ENCODE results near the gene PPP4R3C.
"Not testable (repeated sequence)": the region's sequence is repeated elsewhere in the genome, so short reads cannot be mapped to it uniquely, and the experiment has no call there.

The PPP4R3C gene

GRCh38 chrX:27463187-27463586 lies at the start of gene PPP4R3C:
Gene PPP4R3C (minus strand): TSS chrX:27463341. CDS start chrX:27463296, 45 bp downstream.
- no peak for DNase-seq (ENCODE audit: low read depth)

- DNase-seq (ENCODE audit: low read depth): no peak
These were observed 28.3 kb upstream of the PPP4R3C start for GRCh38 chrX:27491397-27491796.

- no peak for DNase-seq (ENCODE audit: low read depth)
These were observed 2.9 kb upstream of the PPP4R3C start for GRCh38 chrX:27466051-27466450.

- DNase-seq (ENCODE audit: low read depth): no peak
These were observed 1.9 kb upstream of the PPP4R3C start for GRCh38 chrX:27465036-27465435.

GRCh38 chrX:27459129-27459528 lies 4.0 kb downstream of the PPP4R3C start:
- DNase-seq (ENCODE audit: low read depth): not testable (repeated sequence)

- DNase-seq (ENCODE audit: low read depth): not testable (repeated sequence)
These were observed 4.6 kb downstream of the PPP4R3C start for GRCh38 chrX:27458544-27458943.

- DNase-seq (ENCODE audit: low read depth): no peak
These were observed 11.8 kb downstream of the PPP4R3C start for GRCh38 chrX:27451324-27451723.

GRCh38 chrX:27446423-27446822 lies 16.7 kb downstream of the PPP4R3C start:
- no peak for DNase-seq (ENCODE audit: low read depth)

GRCh38 chrX:27445438-27445837 lies 17.7 kb downstream of the PPP4R3C start:
- no peak for DNase-seq (ENCODE audit: low read depth)

- no peak for DNase-seq (ENCODE audit: low read depth)
These were observed 18.8 kb downstream of the PPP4R3C start for GRCh38 chrX:27444093-27444908.

- not testable (repeated sequence) for DNase-seq (ENCODE audit: low read depth)
These were observed 20.7 kb downstream of the PPP4R3C start for GRCh38 chrX:27442392-27442791.

GRCh38 chrX:27439771-27440170 lies 23.4 kb downstream of the PPP4R3C start:
- no peak for DNase-seq (ENCODE audit: low read depth)

- DNase-seq (ENCODE audit: low read depth): no peak
These were observed 24.2 kb downstream of the PPP4R3C start for GRCh38 chrX:27438937-27439336.

GRCh38 chrX:27435031-27435430 lies 28.1 kb downstream of the PPP4R3C start:
- DNase-seq (ENCODE audit: low read depth): no peak
